ENCODE measurements around the gene NSFL1C. TPM values are rescaled to one million over a fixed set of nuclear protein-coding genes. Genes with fewer than 3 reads are reported as not detected.

NSFL1C gene
- total and polyA plus RNA-seq, 2 of the 4 experiments (the other 2 are of a cell fraction): 33.0 to 40.3 TPM

DNA sequence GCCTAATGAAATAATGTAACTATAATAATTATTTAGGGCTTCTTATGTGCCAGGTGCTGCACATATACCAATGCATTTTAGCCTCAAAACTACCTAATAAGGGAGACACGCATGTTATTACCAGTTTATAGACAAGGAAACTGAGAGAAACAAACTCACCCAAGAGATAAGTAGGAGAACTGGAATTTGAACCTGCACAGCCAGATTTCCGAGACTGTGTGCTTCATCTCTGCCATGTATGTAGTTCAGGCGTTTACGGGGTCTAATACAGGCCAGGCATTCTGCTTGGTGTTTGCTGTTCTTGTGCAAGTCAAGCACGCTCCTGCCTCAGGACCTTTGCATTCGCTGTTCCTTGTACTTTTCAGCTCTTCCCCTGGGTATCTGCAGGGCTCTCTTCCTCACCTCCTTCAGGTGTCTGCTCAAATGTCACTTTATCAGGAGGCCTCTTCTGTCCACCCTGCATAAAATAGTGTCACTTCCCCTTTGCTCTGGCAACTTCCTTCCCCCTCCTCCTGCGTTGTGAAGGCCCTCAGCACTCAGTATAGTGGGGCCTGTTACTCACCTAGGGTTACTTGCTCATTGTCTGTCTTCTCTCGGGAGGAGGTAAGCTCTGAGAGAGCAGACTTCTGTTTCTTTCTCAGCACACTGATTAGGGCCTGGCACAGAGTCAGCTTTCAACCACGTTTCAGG is 6.1 kb upstream of the NSFL1C start:
- ChIA-PET CTCF (interaction anchor here (1.4 kb wide), 1 partner anchor 31 kb away, joined by 3 read pairs; no protein-coding TSS in a partner anchor), POLR2A (ENCODE audit: unreplicated experiment) (no interaction called here)
- TF ChIP-seq NFE2L2 (IDR thresholded peaks at IDR 0.05; ENCODE audit: low read depth, low read length): no peak
- TF ChIP-seq POLR2A (IDR thresholded peaks at IDR 0.05; ENCODE audit: low read depth, low read length): no peak
- no peak for TF ChIP-seq MAFK (IDR thresholded peaks at IDR 0.05; ENCODE audit: low read depth, low read length)
- TF ChIP-seq, protein P1, sequence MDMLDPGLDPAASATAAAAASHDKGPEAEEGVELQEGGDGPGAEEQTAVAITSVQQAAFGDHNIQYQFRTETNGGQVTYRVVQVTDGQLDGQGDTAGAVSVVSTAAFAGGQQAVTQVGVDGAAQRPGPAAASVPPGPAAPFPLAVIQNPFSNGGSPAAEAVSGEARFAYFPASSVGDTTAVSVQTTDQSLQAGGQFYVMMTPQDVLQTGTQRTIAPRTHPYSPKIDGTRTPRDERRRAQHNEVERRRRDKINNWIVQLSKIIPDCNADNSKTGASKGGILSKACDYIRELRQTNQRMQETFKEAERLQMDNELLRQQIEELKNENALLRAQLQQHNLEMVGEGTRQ (IDR thresholded peaks at IDR 0.05; ENCODE audit: low read depth, low read length): no peak
- peaks cover 0 to 4% of the 10 kb centered on the region in 2 experiments; a peak in 1 of 4 replicates for H3K79me1 ChIP-seq (ENCODE audit: low read depth in 1 of 2, low read length in 2 of 2)
- H4K20me1 ChIP-seq (ENCODE audit: insufficient read depth, low read length): no peaks in the 10 kb centered on the region
- no peak overlapping the region for H3K27ac ChIP-seq (ENCODE audit: insufficient read depth, low read length)
- H4K91ac ChIP-seq (ENCODE audit: insufficient read depth, low read depth, low read length): no peak overlapping the region
- H3K4me1 ChIP-seq (ENCODE audit: control insufficient read depth, insufficient read depth, low read length): peaks cover 10% of the 10 kb centered on the region
- in situ Hi-C loops (cut with MboI; ENCODE audit: low sequenced_read_pairs) (no loop called here), intact Hi-C loops (cut with micrococcal nuclease) (loop anchor here (10.0 kb wide), 1 partner anchor 658 kb away; no protein-coding TSS in a partner anchor), dilution Hi-C loops (cut with HindIII; ENCODE audit: low sequenced_read_pairs, unreplicated experiment) (no loop called here)
- BruUV-seq (replicated peaks): no TSS peak
- H2AK5ac ChIP-seq (ENCODE audit: low read depth, low read length): no peak overlapping the region
- no peak overlapping the region for H3K23ac ChIP-seq (ENCODE audit: low read depth, low read length)
- peaks cover 6% of the 10 kb centered on the region for H3K9me1 ChIP-seq (ENCODE audit: insufficient read depth, low read length)
- H2BK120ac ChIP-seq (ENCODE audit: low read depth, low read length): no peak overlapping the region
- H3K4me2 ChIP-seq (ENCODE audit: low read depth, low read length): no peak overlapping the region
- H3K4me3 ChIP-seq (ENCODE audit: insufficient read depth, low read depth, low read length): no peak overlapping the region
- no peak overlapping the region for H4K8ac ChIP-seq (ENCODE audit: low read depth in 2 of 2, low read length in 2 of 2)
- H4K5ac ChIP-seq (ENCODE audit: low read depth, low read length): no peak overlapping the region
- no peak overlapping the region for H2BK15ac ChIP-seq (ENCODE audit: low read depth, low read length)
- no peak overlapping the region for H3K14ac ChIP-seq (replicated peaks; ENCODE audit: low read depth, low read length)
- H2AK9ac ChIP-seq (replicated peaks; ENCODE audit: low read depth, low read length, poor library complexity): no peak overlapping the region
- no peak overlapping the region for H3K9ac ChIP-seq (ENCODE audit: low read depth, low read length)
- H2AFZ ChIP-seq (replicated peaks; ENCODE audit: low read length, poor library complexity): no peak overlapping the region
- H3K36me3 ChIP-seq (ENCODE audit: control insufficient read depth, insufficient read depth, low read length): no peaks in the 10 kb centered on the region
- 78% methylated on average over 4 of the region's 9 CpGs; no CpG with 5 or more reads in 1 of the 2 experiments for WGBS, 2 experiments (ENCODE audit: extremely low coverage in 2 of 2, insufficient read length in 1 of 2)
- peaks cover 2% of the 10 kb centered on the region; the same call in 1 of the 2 replicates for H3K27me3 ChIP-seq (ENCODE audit: control insufficient read depth, insufficient read depth, low read length)
- no peak for DNase-seq
- no peak overlapping the region for H3K4ac ChIP-seq (ENCODE audit: low read depth, low read length)
- H3K18ac ChIP-seq (ENCODE audit: low read depth, low read length): no peak overlapping the region
- no peak for ATAC-seq (ENCODE audit: low read depth)
- H2BK20ac ChIP-seq (ENCODE audit: low read depth, low read length): no peak overlapping the region
- H2BK5ac ChIP-seq (ENCODE audit: low read depth, low read length, poor library complexity, severe bottlenecking): no peak overlapping the region
- H3K56ac ChIP-seq (ENCODE audit: extremely low read depth, insufficient read depth, low read length): no peak overlapping the region
- H3K9me3 ChIP-seq (ENCODE audit: control insufficient read depth, insufficient read depth, low read length): no peaks in the 10 kb centered on the region
